Posterior vena cava (tissue), 2 donors: ENCODE measurements around the gene WDR48. TPM values are rescaled to one million over a fixed set of nuclear protein-coding genes. Genes with fewer than 3 reads are reported as not detected.

ENCODE experiments used
- DNase-seq: peaks from one replicate; pipeline ENCODE4 v3.0.0-alpha.2; 2020; ENCODE audit warnings: low spot score
- intact Hi-C, 2 donors: fragments of 100-400 bp; cut with DNase I; formaldehyde crosslinking; loops; one replicate each; pipeline versions ENCODE4 v1.14.1 to v1.14.2; 2022 to 2023
- long read RNA-seq, 2 donors: library from polyadenylated mRNA; unstranded; transcript quantifications; one replicate each; pipeline ENCODE4 v2.0.0, GENCODE V29; 2020 to 2021
- total RNA-seq, 2 donors: library from RNA; stranded (reverse); fragmentation: NEBNext Ultra II Directional; extraction: Animal tissue kit (Norgen Biotek cat#: 25700); gene quantifications; one replicate each; pipeline ENCODE4 v1.2.1, GENCODE V29; 2021
- donor health status: DM: yes; HTN: yes; CAD: no.
- donor health status: DM: yes; HTN: yes; CAD: no.

The WDR48 gene
- total RNA-seq: 10 to 100 TPM; 26.6 to 28.6 TPM
- long read RNA-seq, donor 1, transcript WDR48-201 (19 exons, 3,707 nt): major isoform, 8 of 12 reads
- long read RNA-seq, donor 1, partial matches to known transcripts: 1 of 12 reads
- long read RNA-seq, donor 1, other reads (novel, unspliced or antisense): 3 of 12 reads
- long read RNA-seq, donor 2, partial matches to known transcripts: 13 of 21 reads
- long read RNA-seq, donor 2, other reads (novel, unspliced or antisense): 4 of 21 reads

DNA sequence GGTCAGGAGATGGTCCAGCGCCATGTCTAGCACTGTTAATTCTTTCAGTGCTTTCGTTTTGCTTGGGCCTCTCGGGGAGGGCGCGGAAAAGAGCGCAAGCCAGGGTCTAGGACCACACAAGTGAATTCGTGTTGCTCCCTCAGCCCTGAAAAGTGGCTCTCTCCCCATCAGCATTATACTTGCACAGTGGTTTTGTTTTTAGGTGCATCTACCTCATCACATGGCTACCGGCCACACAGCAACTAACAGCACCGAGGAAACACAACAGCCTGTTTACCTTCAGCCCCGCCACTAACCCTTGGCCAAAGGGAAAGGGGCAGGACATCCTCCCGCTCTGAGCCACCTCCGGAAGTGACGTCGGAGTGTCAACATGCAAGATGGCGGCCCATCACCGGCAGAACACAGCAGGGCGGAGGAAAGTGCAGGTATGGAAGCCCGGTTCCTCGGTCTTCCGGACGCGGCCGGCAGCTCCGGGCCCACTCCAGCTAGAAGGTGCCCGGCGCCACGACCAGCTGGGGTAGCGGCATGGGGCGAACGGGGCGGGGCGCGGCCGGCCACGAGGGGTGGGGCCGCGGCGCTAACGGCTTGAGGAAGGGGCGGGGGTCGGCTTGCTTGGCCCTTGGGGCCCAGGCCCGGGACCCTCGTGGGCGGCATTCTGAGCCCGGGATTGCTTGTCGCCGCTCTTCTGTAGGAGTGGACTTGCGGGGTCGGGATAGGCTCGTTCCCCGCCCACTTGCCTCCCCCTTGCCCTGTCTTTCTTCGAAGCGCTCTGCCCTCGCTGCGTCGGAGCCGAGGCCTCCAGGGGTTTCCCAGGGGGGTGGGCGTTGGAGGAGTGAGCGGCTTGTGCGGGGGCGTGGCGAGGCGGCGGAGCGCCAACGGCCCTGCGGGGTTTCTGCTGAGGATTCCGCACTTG, at the start of gene WDR48, which contains the start of gene SCN11A:
WDR48 (plus strand) TSS at position 368 of the 913 bp plus-strand sequence; CDS start at position 378, 10 bp downstream.
SCN11A (minus strand) TSS at position 296 of the 913 bp plus-strand sequence. CDS start 101,582 bp downstream, outside the sequence.
- intact Hi-C loops: no loop called here
- DNase-seq: peak; percentile 98

DNA sequence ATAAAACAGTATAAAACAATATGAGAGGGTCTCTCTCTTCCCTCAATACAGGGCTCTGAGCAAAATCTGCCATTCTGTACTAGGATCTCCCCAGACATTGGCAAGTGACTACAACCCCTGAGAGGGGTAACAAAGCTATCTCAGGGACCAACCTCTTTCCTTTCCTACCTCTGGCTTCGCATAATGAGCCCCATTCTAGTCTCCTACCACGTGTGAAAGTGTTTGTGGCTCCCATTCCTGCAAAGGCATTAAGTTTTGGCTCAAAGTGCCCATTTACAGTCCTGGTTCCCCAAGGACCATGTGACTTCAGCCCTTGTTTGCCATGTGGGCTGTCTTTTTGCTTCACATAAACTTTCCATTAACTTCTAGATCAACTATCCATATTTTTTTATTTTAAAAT, 46.5 kb upstream of the WDR48 start:
- intact Hi-C loops: no loop called here
- no peak for DNase-seq

- intact Hi-C loops: no loop called here
- no peak for DNase-seq
These were observed 40.6 kb upstream of the WDR48 start for GRCh38 chr3:39011191-39011736.

DNA sequence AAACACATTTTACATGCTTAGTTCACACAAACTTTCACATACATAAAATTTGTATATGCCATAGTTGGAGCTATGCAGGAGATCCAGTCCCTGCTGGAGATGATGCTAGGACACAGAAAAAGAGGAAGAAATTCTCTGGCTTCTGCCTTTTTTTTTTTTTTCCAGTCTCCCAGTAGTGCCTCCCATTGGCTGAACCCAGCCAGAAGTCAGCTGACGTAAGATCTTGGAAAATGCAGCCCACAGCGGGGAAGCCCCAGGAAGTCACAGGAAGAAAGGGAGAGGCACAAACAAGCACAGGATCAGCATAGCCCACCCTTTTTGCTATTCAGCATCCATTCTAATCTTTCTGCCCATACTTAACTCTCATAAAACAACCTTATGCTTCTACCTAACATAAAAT, 38.5 kb upstream of the WDR48 start:
- intact Hi-C loops: no loop called here
- no peak for DNase-seq

DNA sequence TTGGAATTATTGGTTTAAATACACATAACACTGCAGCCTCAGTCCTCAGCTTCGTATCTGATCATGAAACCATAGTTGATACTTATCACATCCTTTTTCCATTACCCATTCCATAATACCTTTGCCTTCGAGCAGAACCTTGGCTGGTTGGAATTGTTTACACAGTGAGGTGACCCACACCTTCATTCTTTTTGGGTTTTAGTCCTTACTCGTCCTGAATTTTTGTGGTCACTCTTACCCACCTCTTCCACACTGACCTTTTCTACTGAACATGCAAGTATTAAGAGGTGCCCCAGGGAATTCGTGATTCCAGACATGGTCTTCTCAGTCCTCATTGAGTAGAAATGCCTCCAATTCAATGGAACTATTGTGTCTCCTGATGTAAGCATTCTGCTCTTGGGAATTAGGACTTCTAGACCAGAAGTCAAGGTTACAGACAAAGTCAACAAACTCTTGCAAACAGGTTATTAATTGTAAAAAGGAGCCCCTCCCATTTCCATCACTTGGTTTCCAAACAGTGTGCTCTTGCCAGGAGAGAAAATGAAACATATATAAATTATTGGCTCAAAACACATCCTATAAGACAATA, 37.8 kb upstream of the WDR48 start:
- intact Hi-C loops: no loop called here
- DNase-seq: no peak

DNA sequence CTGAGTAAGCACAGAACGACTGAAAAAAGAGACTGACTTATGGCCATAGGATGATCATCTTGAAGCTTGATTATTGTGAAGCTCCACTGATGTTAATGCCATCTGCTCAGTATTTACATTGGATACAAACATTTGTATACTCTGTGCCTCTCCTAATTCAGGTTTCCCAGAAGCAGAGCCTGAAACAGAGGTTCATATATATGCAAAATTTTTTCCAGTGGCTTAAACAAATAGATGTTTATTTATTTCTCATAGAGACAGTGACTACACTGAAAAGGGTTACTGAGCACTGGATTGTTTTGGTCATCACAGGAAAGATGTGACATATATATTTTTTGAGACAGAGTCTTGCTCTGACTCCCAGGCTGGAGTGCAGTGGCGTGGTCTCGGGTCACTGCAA, 36.4 kb upstream of the WDR48 start:
- intact Hi-C loops: no loop called here
- no peak for DNase-seq

DNA sequence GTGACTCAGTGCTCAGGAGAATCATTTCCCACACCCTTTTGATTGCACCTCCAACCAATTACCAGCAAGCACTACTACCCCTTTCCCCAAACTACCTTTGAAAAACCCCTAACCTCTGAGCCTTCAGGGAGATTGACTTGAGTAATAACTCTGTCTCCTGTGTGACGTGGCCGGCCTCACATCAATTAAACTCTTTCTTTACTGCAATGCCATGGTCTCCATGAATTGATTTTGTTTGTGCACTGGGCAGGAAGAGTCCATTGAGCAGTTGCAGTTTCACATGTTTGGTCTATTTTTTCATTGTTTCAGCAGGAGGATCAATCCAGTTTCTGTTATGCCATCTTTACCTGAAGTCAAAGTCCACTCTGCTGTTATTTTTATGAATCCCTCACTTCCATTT, 32.5 kb upstream of the WDR48 start:
- no peak for DNase-seq
- intact Hi-C loops: no loop called here

GRCh38 chr3:39021029-39021428, 30.8 kb upstream of the WDR48 start:
- intact Hi-C loops: no loop called here
- DNase-seq: no peak

- intact Hi-C loops: no loop called here
- DNase-seq: no peak
These were observed 30.1 kb upstream of the WDR48 start for GRCh38 chr3:39021465-39022285.

DNA sequence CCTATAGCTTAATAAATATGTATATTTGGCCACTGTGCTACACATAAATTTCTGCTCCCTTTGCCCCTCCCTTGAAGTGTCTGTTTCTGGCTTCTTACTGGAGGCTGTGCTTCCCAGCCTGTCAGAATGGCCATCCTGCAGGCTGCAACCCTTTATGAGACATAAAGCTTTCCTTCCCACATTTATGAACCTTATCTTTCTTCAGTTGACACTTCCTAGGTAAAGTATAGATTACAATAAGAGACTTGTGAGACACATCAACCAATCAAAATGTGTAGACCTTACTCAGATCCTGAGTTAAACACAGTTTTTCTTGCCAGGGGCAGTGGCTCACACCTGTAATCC, 29.6 kb upstream of the WDR48 start:
- no peak for DNase-seq
- intact Hi-C loops: no loop called here

DNA sequence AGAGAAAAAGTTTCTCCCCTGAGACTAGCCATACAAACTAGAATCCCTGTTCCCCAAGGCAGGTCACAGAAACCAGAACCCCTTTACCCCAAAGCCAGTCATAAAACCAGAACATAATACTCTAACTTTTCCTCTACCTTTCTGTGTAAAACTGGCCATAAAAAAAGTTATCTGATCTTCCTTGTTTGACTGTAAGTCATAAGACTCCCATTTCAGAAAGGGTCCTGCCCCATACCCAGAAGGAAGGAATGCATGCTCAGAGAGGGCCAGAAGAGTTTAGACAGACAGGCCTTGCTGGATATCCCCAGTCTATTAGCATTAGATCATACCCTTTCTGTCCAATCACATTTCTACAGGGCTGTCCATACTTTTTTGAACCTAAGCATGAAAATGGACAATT, 27.3 kb upstream of the WDR48 start:
- intact Hi-C loops: no loop called here
- DNase-seq: no peak

DNA sequence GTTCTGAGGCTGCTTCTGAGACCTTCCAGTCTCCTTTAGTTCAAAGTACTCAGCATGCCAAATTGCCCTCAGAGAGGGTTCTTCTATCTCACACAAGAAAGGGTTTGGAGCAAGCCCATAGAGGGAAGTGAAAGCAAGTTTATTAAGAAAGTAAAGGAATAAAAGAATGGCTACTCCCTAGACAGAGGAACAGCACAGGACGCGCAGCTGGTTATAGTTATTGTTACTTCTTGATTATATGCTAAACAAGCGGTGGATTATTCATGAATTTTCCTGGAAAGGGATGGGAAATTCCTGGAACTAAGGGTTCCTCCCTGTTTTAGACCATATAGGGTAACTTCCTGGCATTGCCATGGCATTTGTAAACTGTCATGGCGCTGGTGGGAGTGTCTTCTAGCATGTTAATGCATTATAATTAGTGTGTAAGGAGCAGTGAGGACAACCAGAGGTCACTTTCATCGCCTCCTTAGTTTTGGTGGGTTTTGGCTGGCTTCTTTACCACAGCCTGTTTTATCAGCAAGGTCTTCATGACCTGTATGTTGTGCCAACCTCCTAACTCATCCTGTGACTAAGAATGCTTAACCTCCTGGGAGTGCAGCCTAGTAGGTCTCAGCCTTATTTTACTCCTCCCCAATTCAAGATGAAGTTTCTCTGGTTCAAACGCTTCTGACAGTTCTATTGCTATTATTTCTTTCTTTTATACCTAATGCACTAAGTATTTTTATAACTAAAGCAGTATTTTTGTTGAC, 26.4 kb upstream of the WDR48 start:
- no peak for DNase-seq
- intact Hi-C loops: no loop called here

DNA sequence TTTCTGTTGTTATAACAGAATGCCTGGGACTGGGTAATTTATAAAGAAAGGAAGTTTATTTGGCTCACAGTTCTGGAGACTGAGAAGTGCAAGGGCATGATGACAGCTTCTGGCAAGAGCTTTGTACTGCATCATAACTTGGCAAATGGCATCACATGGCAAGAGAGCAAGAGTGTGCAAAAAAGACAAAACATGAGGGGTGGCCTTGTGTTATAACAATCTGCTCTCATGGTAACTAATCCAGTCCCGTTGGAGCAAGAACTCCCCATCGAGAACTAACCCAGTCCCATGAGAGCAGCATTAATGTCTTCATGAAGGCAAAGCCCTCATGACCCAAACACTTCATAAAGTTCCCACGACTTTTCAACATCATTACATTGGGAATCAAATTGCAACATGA, 23.3 kb upstream of the WDR48 start:
- intact Hi-C loops: no loop called here
- no peak for DNase-seq

DNA sequence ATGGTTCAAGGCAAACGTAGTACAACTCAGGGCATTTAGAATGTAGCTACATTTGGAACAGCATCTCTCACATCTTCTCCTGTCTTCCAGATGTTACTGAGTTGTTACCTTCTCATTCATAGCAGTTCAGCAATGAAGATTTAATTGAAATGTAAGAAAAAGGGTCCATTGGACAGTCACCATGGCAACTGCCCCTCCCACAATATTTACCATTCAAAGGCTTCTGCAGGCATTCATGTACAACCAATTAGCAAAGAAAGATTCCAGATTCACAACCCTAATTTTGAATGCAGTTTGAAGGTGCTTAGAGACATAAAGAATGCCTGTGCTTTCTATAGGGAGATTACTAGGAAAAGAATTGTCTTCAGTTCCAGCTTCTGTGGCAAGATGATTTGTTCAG, 22.3 kb upstream of the WDR48 start:
- intact Hi-C loops: no loop called here
- no peak for DNase-seq

DNA sequence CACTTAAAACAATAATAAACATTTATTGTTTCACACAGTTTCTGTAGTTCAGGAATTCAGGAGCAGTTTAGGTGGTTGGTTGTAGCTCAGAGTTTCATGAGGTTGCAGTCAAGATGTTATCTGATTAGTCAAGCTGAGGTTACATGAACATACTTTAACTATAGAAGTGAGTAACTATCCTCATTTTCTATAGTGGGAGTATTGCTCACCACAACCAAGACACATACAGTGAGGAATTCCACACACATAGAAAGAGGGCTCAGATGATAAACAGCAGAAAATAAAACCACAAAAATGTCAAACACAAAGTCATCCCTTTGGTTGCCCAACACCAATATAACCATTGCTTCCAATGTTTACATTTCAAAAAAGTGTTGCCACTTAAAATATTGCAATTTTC, 13.7 kb upstream of the WDR48 start:
- intact Hi-C loops: no loop called here
- DNase-seq: no peak

DNA sequence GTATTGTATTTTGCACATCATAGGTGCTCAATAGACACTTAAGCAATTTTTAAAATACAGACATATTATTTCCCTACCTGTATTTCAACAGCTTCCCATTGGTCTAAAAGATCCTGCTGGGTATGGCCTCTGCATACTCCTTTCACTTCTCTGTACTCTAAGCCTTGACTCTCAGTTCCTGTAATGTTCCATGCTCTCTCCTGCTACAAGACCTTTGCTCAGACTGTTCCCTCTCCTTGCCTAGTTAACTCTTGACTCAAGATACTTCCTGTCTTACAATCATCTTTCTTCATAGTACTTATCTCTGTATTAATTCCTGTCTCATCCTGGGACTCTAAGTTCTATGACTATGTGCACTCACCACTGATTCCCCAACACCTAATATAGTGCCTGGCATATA, 1.8 kb upstream of the WDR48 start:
- intact Hi-C loops: no loop called here
- no peak for DNase-seq

DNA sequence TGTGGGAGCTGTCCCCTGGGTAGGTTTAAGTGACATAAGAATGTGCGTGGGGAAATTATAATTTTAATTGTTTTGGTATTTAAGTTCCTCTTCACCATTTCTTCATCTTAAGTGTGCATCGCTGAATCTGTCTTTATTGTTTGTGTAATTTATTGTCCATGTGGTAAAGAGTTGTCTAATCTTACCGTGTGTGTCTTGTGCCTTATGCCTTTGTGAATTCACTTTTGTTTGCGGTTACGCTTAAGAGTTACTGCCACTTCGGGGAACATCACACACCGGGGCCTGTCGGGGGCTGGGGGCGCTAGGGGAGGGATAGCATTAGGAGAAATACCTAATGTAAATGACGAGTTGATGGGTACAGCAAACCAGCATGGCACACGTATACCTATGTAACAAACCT, 767 bp downstream of the WDR48 start:
- intact Hi-C loops: no loop called here
- DNase-seq: no peak

DNA sequence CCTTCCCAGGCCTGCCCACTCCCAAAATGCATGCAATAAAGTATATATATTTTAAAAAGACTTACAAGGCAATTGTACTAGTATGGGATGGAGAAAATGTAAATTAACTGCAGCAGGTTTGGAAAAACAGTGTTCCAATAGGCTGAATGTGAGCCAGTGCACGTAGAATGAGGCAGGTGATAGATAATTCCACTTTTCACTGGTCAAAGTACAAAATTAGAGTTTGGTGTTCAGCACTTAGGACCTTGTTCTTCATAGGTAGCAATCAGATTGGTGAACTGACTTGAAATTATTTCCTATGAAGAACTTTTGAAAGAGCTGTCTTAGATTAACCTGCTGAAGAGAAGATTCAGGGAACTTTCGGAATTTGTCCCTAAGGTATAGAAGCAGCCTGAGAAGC, 1.9 kb downstream of the WDR48 start:
- DNase-seq: no peak
- intact Hi-C loops: no loop called here

- intact Hi-C loops: no loop called here
- no peak for DNase-seq
These were observed 4.3 kb downstream of the WDR48 start for GRCh38 chr3:39056151-39056550.
